K562 (cell line): ENCODE results near the gene PCYT1A. TPM values are rescaled to one million over a fixed set of nuclear protein-coding genes. Genes with fewer than 3 reads are reported as not detected.
A peak's percentile ranks its signal among the peaks of the same experiment; 100 is the strongest.

Experiments used
- CBX8 ChIP-seq: fragments of 200-600 bp; sonication (generic); IDR thresholded peaks from 2 replicates; pipeline ENCODE4 v1.6.1; 2012; ENCODE audit warnings: borderline replicate concordance, mixed run types, low read depth, mild to moderate bottlenecking, moderate library complexity, mixed read lengths, low read length, control low read depth, inconsistent platforms; ENCODE audit not compliant: poor library complexity, severe bottlenecking; ENCODE audit errors: extremely low read depth
- CC2D1A ChIP-seq: fragments of 450-650 bp; IDR thresholded peaks from 2 replicates; pipeline ENCODE4 v1.6.1; 2017; ENCODE audit warnings: mild to moderate bottlenecking
- DPF2 ChIP-seq: fragments of 450-650 bp; IDR thresholded peaks from 2 replicates; pipeline ENCODE4 v1.6.1; 2016
- ELF2 ChIP-seq: fragments of 250-450 bp; sonication (Bioruptor Pico); IDR thresholded peaks from 2 replicates; pipeline ENCODE4 v1.5.0; 2021; ENCODE audit warnings: mild to moderate bottlenecking
- EP400 ChIP-seq: fragments of 450-650 bp; IDR thresholded peaks from 2 replicates; pipeline ENCODE4 v1.6.1; 2017; ENCODE audit warnings: antibody characterized with exemption, mild to moderate bottlenecking, moderate library complexity
- ESRRB ChIP-seq: fragments of 250-450 bp; sonication (Bioruptor Pico); IDR thresholded peaks from 2 replicates; pipeline ENCODE4 v1.5.0; 2020; ENCODE audit warnings: mild to moderate bottlenecking, moderate library complexity, borderline replicate concordance
- JUND ChIP-seq, 2 experiments: IDR thresholded peaks; 2 replicates in 1 of 2; 3 replicates in 1 of 2; pipeline ENCODE4 v1.6.1; 2011; ENCODE audit warnings: borderline replicate concordance in 2 of 2, low read depth in 2 of 2, low read length in 2 of 2, improper control_type of control experiment in 1 of 2, missing biosample characterization in 1 of 2, missing genetic modification characterization in 1 of 2, missing genetic modification reagents in 1 of 2
- MTA1 ChIP-seq: fragments of 450-650 bp; IDR thresholded peaks from 2 replicates; pipeline ENCODE4 v1.6.1; 2017; ENCODE audit warnings: borderline replicate concordance
- NFE2L1 ChIP-seq: fragments of 450-650 bp; IDR thresholded peaks from 2 replicates; pipeline ENCODE4 v1.6.1; 2016; ENCODE audit warnings: missing genetic modification characterization, low read depth, mild to moderate bottlenecking, missing compliant biosample characterization, moderate library complexity, borderline replicate concordance
- NKRF ChIP-seq: fragments of 450-650 bp; IDR thresholded peaks from 2 replicates; pipeline ENCODE4 v1.6.1; 2016; ENCODE audit warnings: borderline replicate concordance
- NR1H2 ChIP-seq: sonication (generic); formaldehyde crosslinking; IDR thresholded peaks from 2 replicates; pipeline ENCODE4 v1.4.0; 2020; ENCODE audit warnings: mild to moderate bottlenecking, missing genetic modification reagents
- PHB ChIP-seq: fragments of 250-450 bp; sonication (Bioruptor Pico); IDR thresholded peaks from 2 replicates; pipeline ENCODE4 v1.5.0; 2021
- SIX5 ChIP-seq, 2 experiments: IDR thresholded peaks; 2 replicates each; pipeline ENCODE4 v1.6.1; 2011; ENCODE audit warnings: low read length in 2 of 2, borderline replicate concordance in 1 of 2, low read depth in 1 of 2, mild to moderate bottlenecking in 1 of 2, moderate library complexity in 1 of 2; ENCODE audit not compliant: insufficient read depth in 1 of 2
- TCF3 ChIP-seq: sonication (generic); formaldehyde crosslinking; IDR thresholded peaks from 2 replicates; pipeline ENCODE4 v1.4.0; 2020; ENCODE audit warnings: mild to moderate bottlenecking, missing genetic modification reagents
- THRAP3 ChIP-seq: fragments of 450-650 bp; IDR thresholded peaks from 2 replicates; pipeline ENCODE4 v1.6.1; 2016; ENCODE audit warnings: mild to moderate bottlenecking, inconsistent platforms, borderline replicate concordance
- ZNF24 ChIP-seq: fragments of 450-650 bp; IDR thresholded peaks from 2 replicates; pipeline ENCODE4 v1.6.1; 2016
- ZNF263 ChIP-seq: sonication (generic); formaldehyde crosslinking; IDR thresholded peaks from 2 replicates; pipeline ENCODE4 v1.8.0; 2022; ENCODE audit warnings: mild to moderate bottlenecking, missing genetic modification reagents, borderline replicate concordance
- ZNF431 ChIP-seq: sonication (generic); formaldehyde crosslinking; IDR thresholded peaks from 2 replicates; pipeline ENCODE4 v1.8.0; 2022; ENCODE audit warnings: mild to moderate bottlenecking, missing genetic modification reagents
- ZNF583 ChIP-seq: fragments of 250-450 bp; sonication (Bioruptor Pico); IDR thresholded peaks from 2 replicates; pipeline ENCODE4 v1.4.0; 2020
- ZNF766 ChIP-seq: fragments of 200-800 bp; sonication (Bioruptor generic); conservative IDR thresholded peaks from 2 replicates; pipeline ENCODE4 v1.6.1; 2016; ENCODE audit warnings: missing genetic modification characterization, missing compliant biosample characterization
- polyA plus RNA-seq, 8 experiments: library from polyadenylated mRNA; depleted of rRNA in 4 of 8; stranded (reverse) in 5 of 8; unstranded in 3 of 8; fragments of >200 nt; fragmentation: Nextera tagmentation in 2 of 8; fragmentation: Illumina TruSeq in 1 of 8; extraction: Ambion mirVana in 2 of 8; extraction: Trizol in 1 of 8; gene quantifications; 2 replicates each; pipeline versions ENCODE4 v1.2.1 to v1.2.3, GENCODE V29; 2011 to 2014; ENCODE audit warnings: inconsistent platforms in 1 of 8, missing spikeins in 1 of 8
- total RNA-seq, 7 experiments: library from RNA; depleted of rRNA in 6 of 7; stranded (reverse); fragments of >200 nt in 6 of 7; fragmentation: Illumina TruSeq in 2 of 7; extraction: Trizol in 2 of 7; gene quantifications; 2 replicates each; pipeline versions ENCODE4 v1.2.1 to v1.2.3, GENCODE V29; 2011 to 2021; ENCODE audit warnings: low replicate concordance in 1 of 7

The PCYT1A gene
- total and polyA plus RNA-seq, 9 of the 15 experiments (the other 6 are each of a cell fraction or from before 2014, with no cell fraction given): 13.4 to 62.8 (median 49.4) TPM

- no peak for TF ChIP-seq NFE2L1
- no peak for TF ChIP-seq NR1H2 (CRISPR knock-in tag)
- no peak for TF ChIP-seq ELF2 (CRISPR knock-in tag)
- no peak for TF ChIP-seq MTA1
- no peak for TF ChIP-seq PHB (CRISPR knock-in tag)
- TF ChIP-seq ZNF583 (CRISPR knock-in tag): no peak
- peak; percentile 98 for TF ChIP-seq JUND (IDR thresholded peaks at IDR 0.05; ENCODE audit: borderline replicate concordance, low read depth, low read length)
- TF ChIP-seq JUND (tag; IDR thresholded peaks at IDR 0.05; ENCODE audit: borderline replicate concordance, low read depth, low read length): peak; percentile 97
- TF ChIP-seq NKRF: no peak
- TF ChIP-seq SIX5 (IDR thresholded peaks at IDR 0.05; ENCODE audit: borderline replicate concordance in 1 of 2, insufficient read depth in 1 of 2, low read depth in 1 of 2, low read length in 2 of 2): no peak
- no peak for TF ChIP-seq ZNF431 (CRISPR knock-in tag)
- TF ChIP-seq THRAP3: no peak
- no peak for TF ChIP-seq CBX8
- TF ChIP-seq CC2D1A: no peak
- TF ChIP-seq ZNF766: no peak
- TF ChIP-seq EP400: peak; percentile 46; the same call in 1 of the 2 replicates
- no peak; the same call in 1 of the 2 replicates for TF ChIP-seq ZNF24
- no peak for TF ChIP-seq ZNF263 (CRISPR knock-in tag)
- no peak for TF ChIP-seq TCF3 (CRISPR knock-in tag)
- no peak for TF ChIP-seq ESRRB (CRISPR knock-in tag)
- TF ChIP-seq DPF2: peak; percentile 88
These were observed 12.9 kb downstream of the PCYT1A start (continued) for GRCh38 chr3:196274585-196274984.
